NCI-H524 treated with DMSO at 0.1 percent for 48 hours (cell line): ENCODE measurements around the gene BTLA.
A peak's percentile ranks its signal among the peaks of the same experiment; 100 is the strongest.
"Not testable (repeated sequence)": the region's sequence is repeated elsewhere in the genome, so short reads cannot be mapped to it uniquely, and the experiment has no call there.

ENCODE experiments used
- DNase-seq: peaks from one replicate; lab custom pipeline; 2025; lab: John Stamatoyannopoulos, UW

The BTLA gene

DNA sequence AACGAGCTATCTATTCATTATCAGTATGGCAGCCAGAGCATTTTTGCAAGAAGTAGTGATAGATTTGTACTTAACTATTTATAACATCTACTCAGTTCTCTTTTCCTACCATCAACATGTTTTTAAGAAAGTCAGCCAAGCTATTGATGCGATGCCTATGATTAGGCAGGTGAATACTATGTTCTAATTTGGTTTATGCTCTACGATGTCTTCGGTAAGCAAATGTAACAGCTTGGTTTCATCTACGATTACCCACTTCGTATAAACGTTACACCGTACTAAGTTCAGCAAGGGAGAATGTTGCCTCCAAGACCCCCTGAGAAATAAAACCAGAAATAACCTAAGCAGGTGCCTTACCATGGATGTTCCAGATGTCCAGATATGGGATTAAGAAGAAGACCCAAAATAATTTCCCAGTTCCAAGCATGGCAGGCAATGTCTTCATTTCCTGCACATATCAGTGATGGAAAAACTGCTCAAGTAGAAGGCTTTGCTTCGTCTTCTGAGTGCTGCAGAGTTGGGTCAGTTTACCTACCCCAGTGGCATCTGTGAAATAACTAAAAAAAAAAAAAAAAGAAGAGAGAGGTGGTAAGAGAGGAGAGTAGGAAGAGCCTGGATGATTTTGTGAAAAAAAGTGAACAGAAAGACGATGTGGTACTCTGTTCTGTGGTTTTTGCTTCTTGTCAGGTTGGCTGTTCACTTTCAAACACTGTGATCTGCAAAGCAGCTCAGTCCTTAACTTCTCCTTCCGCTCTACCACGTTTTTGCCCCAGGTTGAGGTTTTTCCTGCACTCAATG lies at the start of gene BTLA:
TSS of gene BTLA (minus strand) at position 559 of the 798 bp plus-strand sequence. CDS start at position 445, 114 bp downstream.
- no peak for DNase-seq

GRCh38 chr3:112546216-112546759 lies 47.0 kb upstream of the BTLA start:
- DNase-seq: no peak

- DNase-seq: no peak
These were observed 40.8 kb upstream of the BTLA start for GRCh38 chr3:112539825-112540650.

DNA sequence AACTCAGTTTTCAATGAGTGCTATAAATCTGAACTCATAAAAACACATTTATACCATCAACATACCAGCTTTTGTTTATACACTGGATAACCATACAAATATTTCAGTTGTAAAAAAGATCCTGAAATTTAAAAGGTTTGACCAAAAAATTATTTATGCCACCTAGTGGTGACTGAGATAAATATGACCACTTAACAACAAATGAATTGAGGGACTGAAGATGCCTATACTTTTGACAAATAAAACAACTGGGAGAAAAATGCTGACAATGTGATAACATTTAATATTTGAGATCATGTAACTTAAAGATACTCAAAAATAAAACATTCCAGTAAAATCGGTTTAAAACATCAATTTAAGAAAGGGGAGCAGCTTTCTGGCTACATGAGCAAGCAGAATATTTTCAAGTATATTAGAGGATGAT lies 32.1 kb upstream of the BTLA start:
- no peak for DNase-seq

DNA sequence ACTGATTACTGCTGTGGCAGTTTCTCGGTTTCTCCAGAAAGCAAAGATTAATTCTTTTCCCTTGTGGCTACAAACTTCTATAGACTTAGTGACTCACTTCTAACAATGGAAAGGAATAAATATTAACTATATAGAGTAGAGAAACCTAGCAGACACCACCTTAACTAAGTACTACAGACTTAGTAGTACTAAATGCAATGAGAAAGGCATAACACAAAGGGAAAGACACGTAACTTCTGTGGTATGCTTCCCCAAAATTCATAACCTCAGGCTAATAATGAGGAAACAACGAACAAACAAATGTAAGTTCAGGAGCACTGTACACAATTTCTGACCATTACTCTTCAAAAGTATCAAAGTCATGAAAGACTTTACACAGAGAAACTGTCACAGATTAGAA lies 31.3 kb upstream of the BTLA start:
- DNase-seq: no peak

- DNase-seq: not testable (repeated sequence)
These were observed 24.9 kb upstream of the BTLA start for GRCh38 chr3:112524127-112524526.

DNA sequence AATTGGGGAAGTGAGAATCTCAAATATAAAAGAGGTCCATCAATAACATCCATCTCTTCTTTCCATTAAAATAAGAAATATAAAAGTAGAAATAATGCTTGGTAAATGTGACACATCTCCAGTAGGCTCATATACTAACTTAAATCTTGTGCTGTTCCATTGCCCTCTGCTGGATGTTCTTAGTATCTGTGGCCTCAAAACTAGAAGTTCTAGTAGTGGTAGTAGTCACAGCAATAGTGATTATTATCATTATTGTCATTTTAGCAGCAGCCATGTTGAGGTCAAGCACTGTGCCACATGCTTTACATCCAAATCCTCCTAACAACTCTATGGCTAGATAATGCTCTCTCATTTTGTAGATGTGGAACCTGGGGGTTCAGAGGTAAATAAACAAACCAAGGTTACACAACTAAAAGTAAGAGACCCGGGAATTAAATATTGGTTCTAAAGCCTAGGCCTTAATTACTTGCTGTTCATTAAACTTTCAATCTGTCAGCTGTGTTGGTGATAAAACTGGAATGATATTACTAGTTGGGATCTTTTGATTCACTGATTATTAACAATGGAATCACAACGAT lies 20.2 kb upstream of the BTLA start:
- DNase-seq: peak; percentile 62

DNA sequence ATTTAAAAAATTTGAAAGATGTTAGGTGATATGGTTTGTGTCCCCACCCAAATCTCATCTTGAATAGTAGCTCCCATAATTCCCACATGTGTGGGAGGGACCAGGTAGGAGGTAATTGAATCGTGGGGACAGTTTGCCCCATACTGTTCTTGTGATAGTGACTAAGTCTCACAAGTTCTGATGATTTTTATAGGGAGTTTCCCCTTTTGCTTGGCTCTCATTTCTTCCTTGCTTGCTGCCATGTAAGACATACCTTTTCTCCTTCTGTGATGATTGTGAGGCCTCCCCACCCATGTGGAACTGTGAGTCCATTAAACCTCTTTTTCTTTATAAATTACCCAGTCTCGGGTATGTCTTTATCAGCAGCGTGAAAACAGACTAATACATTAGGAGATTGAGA lies 19.7 kb upstream of the BTLA start:
- not testable (repeated sequence) for DNase-seq

GRCh38 chr3:112514527-112515128 lies 15.4 kb upstream of the BTLA start:
- DNase-seq: no peak

DNA sequence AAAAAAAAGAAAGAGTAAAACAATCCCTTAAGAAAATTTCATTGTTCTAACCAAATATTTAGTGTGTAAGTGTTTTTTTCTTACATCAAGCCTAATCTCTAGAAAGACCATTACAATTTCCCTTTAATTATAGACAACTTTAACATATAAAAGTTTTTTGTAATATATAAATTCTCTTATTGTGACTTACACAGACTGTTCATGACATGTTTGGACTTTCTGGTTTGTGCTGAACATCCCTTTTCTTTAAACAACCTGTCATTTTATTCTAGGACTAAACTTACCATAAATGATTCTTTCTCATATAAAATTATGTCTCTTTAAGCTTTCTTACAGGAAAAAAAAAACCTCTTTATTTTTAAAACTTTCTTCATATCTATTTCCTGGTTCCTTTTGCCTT lies 13.0 kb upstream of the BTLA start:
- no peak for DNase-seq

- DNase-seq: no peak
These were observed 9.6 kb upstream of the BTLA start for GRCh38 chr3:112508860-112509259.

DNA sequence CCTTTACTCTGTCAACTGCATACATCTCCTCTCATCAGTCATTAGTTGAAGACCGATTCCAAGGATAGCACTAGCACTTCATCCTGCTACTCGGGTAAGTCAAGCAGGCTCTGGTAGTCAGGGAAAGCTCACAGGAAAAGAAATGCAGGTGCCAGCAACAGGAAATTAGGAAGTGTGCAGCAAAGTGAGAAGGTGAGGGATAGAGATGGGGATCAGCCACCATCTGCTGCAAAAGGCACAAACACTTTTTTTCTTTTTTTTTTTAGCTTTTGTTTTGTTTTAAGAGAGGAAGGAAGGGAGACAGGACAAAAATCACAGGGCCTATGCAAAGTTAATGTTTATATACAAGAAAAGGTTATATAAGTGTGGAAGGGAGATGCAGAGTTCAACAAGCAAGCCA lies 9.0 kb upstream of the BTLA start:
- no peak for DNase-seq

- no peak for DNase-seq
These were observed 6.6 kb upstream of the BTLA start for GRCh38 chr3:112505907-112506306.

- DNase-seq: no peak
These were observed 4.9 kb upstream of the BTLA start for GRCh38 chr3:112504123-112504522.

DNA sequence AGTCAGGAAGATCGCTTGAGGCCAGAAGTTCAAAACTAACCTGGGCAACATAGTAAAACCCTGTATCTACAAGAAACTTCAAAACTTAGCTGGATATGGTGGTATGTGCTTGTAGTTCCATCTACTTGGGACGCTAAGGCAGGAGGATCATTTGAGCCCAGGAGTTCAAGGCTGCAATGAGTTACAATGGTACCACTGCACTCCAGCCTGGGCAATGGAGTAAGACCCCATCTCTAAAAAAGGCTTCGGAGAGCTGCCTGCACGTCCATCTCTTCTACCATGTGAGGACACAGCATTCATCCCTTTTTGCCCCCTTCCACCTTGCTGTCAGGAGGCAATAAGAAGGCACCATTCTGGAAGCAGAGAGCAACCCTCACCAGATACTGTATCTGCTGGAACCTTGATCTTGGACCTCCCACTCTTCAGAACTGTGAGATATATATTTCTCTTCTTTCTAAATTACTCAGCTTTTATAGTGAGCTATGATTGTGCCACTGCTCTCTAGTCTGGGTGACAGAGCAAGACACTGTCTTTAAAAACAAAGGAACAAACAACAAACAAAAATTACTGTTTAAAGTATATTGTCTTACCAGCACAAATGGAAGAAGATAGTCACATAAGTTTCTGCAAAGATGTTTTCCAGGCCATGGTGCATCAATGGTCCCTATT lies 4.2 kb upstream of the BTLA start:
- DNase-seq: no peak

- DNase-seq: no peak
These were observed 1.3 kb upstream of the BTLA start for GRCh38 chr3:112500621-112501020.

- no peak for DNase-seq
These were observed 1.2 kb downstream of the BTLA start for GRCh38 chr3:112497897-112498548.

- no peak for DNase-seq
These were observed 2.8 kb downstream of the BTLA start for GRCh38 chr3:112496366-112497067.

GRCh38 chr3:112494448-112494767 lies 4.9 kb downstream of the BTLA start:
- DNase-seq: not testable (repeated sequence)

DNA sequence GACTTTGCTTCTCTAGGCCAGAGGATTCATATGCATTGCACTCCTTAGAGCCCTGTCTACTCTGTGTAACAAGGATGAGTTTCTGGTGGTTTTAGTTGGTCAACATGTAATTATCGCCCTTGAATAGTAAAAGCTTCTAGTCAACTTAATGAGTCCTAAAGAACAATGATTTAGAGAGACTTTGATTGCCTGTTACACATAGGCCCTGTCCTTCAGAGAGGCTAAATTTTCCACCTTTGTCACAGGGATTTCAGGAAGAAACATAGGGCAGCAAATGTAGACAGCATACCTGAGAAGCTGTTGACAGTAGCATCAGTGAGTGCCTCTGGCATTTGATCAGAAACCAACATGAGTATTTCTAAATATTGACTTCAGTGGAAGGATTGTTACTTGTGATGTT lies 7.1 kb downstream of the BTLA start:
- no peak for DNase-seq

DNA sequence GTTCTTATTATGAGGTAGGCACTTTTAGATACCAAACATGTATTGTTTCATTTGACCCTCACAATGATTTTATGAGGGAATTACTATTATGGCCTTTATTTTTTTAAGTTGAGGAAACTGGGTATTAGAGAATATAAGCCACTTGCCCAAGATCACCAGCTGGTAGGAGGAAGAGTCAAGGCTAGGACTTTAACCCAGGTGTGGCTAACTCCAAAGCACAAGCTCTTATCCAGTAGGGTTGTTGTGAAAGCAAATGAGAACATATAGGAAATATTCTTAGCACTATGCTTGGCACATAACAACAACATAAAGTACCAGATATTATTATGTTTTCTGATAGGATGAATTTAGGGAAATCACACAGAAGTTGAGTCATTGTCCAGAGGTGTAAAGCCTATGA lies 7.9 kb downstream of the BTLA start:
- DNase-seq: no peak
